Cardiac fibroblast (primary cell): ENCODE results near the gene BMS1.
"Not testable (repeated sequence)": the region's sequence is repeated elsewhere in the genome, so short reads cannot be mapped to it uniquely, and the experiment has no call there.

Source experiments
- DNase-seq, 2 donors: peaks; one replicate each; pipeline versions ENCODE4 v3.0.0 to v3.0.0-alpha.2; 2010; ENCODE audit warnings: low read depth in 2 of 2
- H3K4me3 ChIP-seq, 2 donors: replicated peaks in 1 of 2; 1 replicate in 1 of 2; 2 replicates in 1 of 2; pipeline ENCODE4 v1.5.1; 2011; ENCODE audit warnings: low read depth in 2 of 2, low read length in 2 of 2, mild to moderate bottlenecking in 2 of 2, moderate library complexity in 1 of 2
- CTCF ChIP-seq: IDR thresholded peaks from one replicate; pipeline ENCODE4 v1.5.1; 2011; ENCODE audit warnings: low read depth, mild to moderate bottlenecking, low read length, inconsistent platforms

The BMS1 gene

GRCh38 chr10:42790835-42791234 lies 8.2 kb downstream of the BMS1 start:
- no peak for TF ChIP-seq CTCF
- DNase-seq, result peak in 1 of 2 donors; percentile 14
- no peak overlapping the region for H3K4me3 ChIP-seq

GRCh38 chr10:42795701-42796100 lies 13.1 kb downstream of the BMS1 start:
- no peak for DNase-seq
- no peak for TF ChIP-seq CTCF
- H3K4me3 ChIP-seq, result no peak overlapping the region

- DNase-seq, result peak in 1 of 2 donors; percentile 17
- no peak for TF ChIP-seq CTCF
Measured at GRCh38 chr10:42801135-42801534, 18.5 kb downstream of the BMS1 start.

GRCh38 chr10:42802876-42803275 lies 20.3 kb downstream of the BMS1 start:
- no peak for TF ChIP-seq CTCF
- H3K4me3 ChIP-seq, result no peak overlapping the region
- peak in 1 of 2 donors; percentile 31 for DNase-seq

More at GRCh38 chr10:42801135-42801534, 18.5 kb downstream of the BMS1 start:
- no peak overlapping the region for H3K4me3 ChIP-seq

GRCh38 chr10:42809676-42810075 lies 27.1 kb downstream of the BMS1 start:
- no peak for TF ChIP-seq CTCF
- DNase-seq, result no peak
- no peak overlapping the region for H3K4me3 ChIP-seq

GRCh38 chr10:42812028-42812427 lies 29.4 kb downstream of the BMS1 start:
- DNase-seq, result no peak
- H3K4me3 ChIP-seq, result no peak overlapping the region
- no peak for TF ChIP-seq CTCF

- DNase-seq, result peak in 1 of 2 donors; percentile 30
- H3K4me3 ChIP-seq, result not testable (repeated sequence)
Measured at GRCh38 chr10:42813989-42814687, 31.5 kb downstream of the BMS1 start.

GRCh38 chr10:42816334-42816733 lies 33.7 kb downstream of the BMS1 start:
- not testable (repeated sequence) for H3K4me3 ChIP-seq, DNase-seq
